Activated CD4-positive, alpha-beta T cell treated with anti-CD3 and anti-CD28 coated beads, Interleukin-2, amount 50 U/mL, for 16 hours (primary cell): ENCODE data around the gene HOMER1.
"Not testable (repeated sequence)": the region's sequence is repeated elsewhere in the genome, so short reads cannot be mapped to it uniquely, and the experiment has no call there.

Experiments used
- DNase-seq: peaks from one replicate; pipeline ENCODE4 v3.0.0-alpha.2; 2020

HOMER1 gene

GRCh38 chr5:79516986-79517385 lies 3.1 kb upstream of the HOMER1 start:
- DNase-seq: no peak

GRCh38 chr5:79516331-79516730 lies 2.4 kb upstream of the HOMER1 start:
- not testable (repeated sequence) for DNase-seq

- DNase-seq: peak; percentile 92
These were observed 614 bp upstream of the HOMER1 start for GRCh38 chr5:79514391-79515105.

- no peak for DNase-seq
These were observed 628 bp downstream of the HOMER1 start for GRCh38 chr5:79513308-79513703.

GRCh38 chr5:79512471-79513307 lies 1.2 kb downstream of the HOMER1 start:
- DNase-seq: no peak

GRCh38 chr5:79512049-79512448 lies 1.9 kb downstream of the HOMER1 start:
- no peak for DNase-seq

GRCh38 chr5:79510638-79511037 lies 3.3 kb downstream of the HOMER1 start:
- DNase-seq: no peak

- DNase-seq: no peak
These were observed 4.6 kb downstream of the HOMER1 start for GRCh38 chr5:79509244-79509885.

- DNase-seq: no peak
These were observed 5.1 kb downstream of the HOMER1 start for GRCh38 chr5:79508794-79509193.

- DNase-seq: no peak
These were observed 5.6 kb downstream of the HOMER1 start for GRCh38 chr5:79508354-79508753.

- no peak for DNase-seq
These were observed 6.4 kb downstream of the HOMER1 start for GRCh38 chr5:79507251-79508205.

- DNase-seq: no peak
These were observed 8.8 kb downstream of the HOMER1 start for GRCh38 chr5:79505138-79505537.

GRCh38 chr5:79503794-79504495 lies 10.0 kb downstream of the HOMER1 start:
- no peak for DNase-seq

GRCh38 chr5:79499640-79500273 lies 14.2 kb downstream of the HOMER1 start:
- no peak for DNase-seq

- no peak for DNase-seq
These were observed 18.6 kb downstream of the HOMER1 start for GRCh38 chr5:79495311-79495710.

- DNase-seq: no peak
These were observed 20.2 kb downstream of the HOMER1 start for GRCh38 chr5:79493596-79494345.

- DNase-seq: no peak
These were observed 22.1 kb downstream of the HOMER1 start for GRCh38 chr5:79491690-79492317.

- no peak for DNase-seq
These were observed 23.5 kb downstream of the HOMER1 start for GRCh38 chr5:79490323-79490936.

- no peak for DNase-seq
These were observed 24.2 kb downstream of the HOMER1 start for GRCh38 chr5:79489773-79490172.

GRCh38 chr5:79488775-79489174 lies 25.2 kb downstream of the HOMER1 start:
- no peak for DNase-seq
